Adrenal gland (tissue), 12 donors: ENCODE results near the gene PRKAR1A. TPM values are rescaled to one million over a fixed set of nuclear protein-coding genes. Genes with fewer than 3 reads are reported as not detected.

ENCODE experiments used
- DNase-seq, 7 donors: peaks; one replicate each; pipeline ENCODE4 v3.0.0-alpha.2; 2019 to 2020
- H3K27ac ChIP-seq, 5 donors: fragments of 200-600 bp; sonication (generic) in 4 of 5; 1 replicate in 3 of 5; 2 replicates in 2 of 5; pipeline versions ENCODE4 v1.5.1 to v1.8.0; 2016 to 2020; ENCODE audit warnings: mild to moderate bottlenecking in 1 of 5
- H3K27me3 ChIP-seq: fragments of 200-600 bp; 2 replicates; pipeline ENCODE4 v1.8.0; 2021
- H3K36me3 ChIP-seq, 2 donors: fragments of 200-600 bp; replicated peaks in 1 of 2; 1 replicate in 1 of 2; 2 replicates in 1 of 2; pipeline versions ENCODE4 v1.5.1 to v1.8.0; 2018 to 2022
- H3K4me1 ChIP-seq, 2 donors: fragments of 200-600 bp; replicated peaks in 1 of 2; 1 replicate in 1 of 2; 2 replicates in 1 of 2; pipeline versions ENCODE4 v1.5.1 to v1.8.0; 2018 to 2021
- H3K4me3 ChIP-seq, 4 donors: fragments of 200-600 bp; sonication (generic) in 3 of 4; one replicate each; pipeline ENCODE4 v1.5.1; 2016 to 2018
- H3K9me3 ChIP-seq, 3 donors: fragments of 200-600 bp; sonication (generic) in 1 of 3; replicated peaks in 1 of 3; 1 replicate in 2 of 3; 2 replicates in 1 of 3; pipeline versions ENCODE4 v1.5.1 to v1.8.0; 2016 to 2021
- CTCF ChIP-seq, 6 experiments: fragments of 450-650 bp in 4 of 6; fragments of 200-600 bp in 2 of 6; sonication (generic) in 1 of 6; IDR thresholded peaks; 1 replicate in 5 of 6; 2 replicates in 1 of 6; pipeline versions ENCODE4 v1.5.1 to v1.8.0; 2016 to 2021; ENCODE audit warnings: antibody characterized with exemption in 6 of 6, mild to moderate bottlenecking in 2 of 6, moderate library complexity in 1 of 6
- POLR2A ChIP-seq, 2 donors: fragments of 450-650 bp; IDR thresholded peaks; one replicate each; pipeline ENCODE4 v1.6.1; 2017; ENCODE audit warnings: antibody characterized with exemption in 2 of 2, mild to moderate bottlenecking in 2 of 2, moderate library complexity in 1 of 2
- WGBS, 4 donors: extraction: QIAGEN DNeasy Blood & Tissue Kit in 2 of 4; methylation state at CpG; one replicate each; pipeline versions ENCODE4 v1.1.5 to v1.1.7; 2013 to 2017; 5-methylcytosine and 5-hydroxymethylcytosine counted together
- intact Hi-C, 2 donors: fragments of 100-400 bp; cut with DNase I; formaldehyde crosslinking; loops; one replicate each; pipeline versions ENCODE4 v1.14.1 to v1.15.0; 2022 to 2023
- polyA plus RNA-seq, 3 donors: library from polyadenylated mRNA; stranded (reverse); fragments of 200-250 nt in 2 of 3; fragments of 350-450 nt in 1 of 3; fragmentation: Illumina TruSeq in 1 of 3; extraction: RNeasy Lipid Tissue Mini Kit (QIAGEN cat#74804) in 1 of 3; gene quantifications; one replicate each; pipeline ENCODE4 v1.2.3, GENCODE V29; 2013 to 2014
- total RNA-seq, 9 donors: library from RNA; depleted of rRNA in 4 of 9; stranded (reverse); fragments of >200 nt in 4 of 9; fragments of 120-200 nt in 1 of 9; fragmentation: NEBNext Ultra II Directional in 1 of 9; extraction: Animal tissue kit (Norgen Biotek cat#: 25700) in 1 of 9; gene quantifications; one replicate each; pipeline versions ENCODE4 v1.1.0 to v1.2.4, GENCODE V29; 2013 to 2023
- donor health status: healthy with polysubstance abuse.
- donor health status: Bipolar disorder and iron deficiency.
- donor health status: DM: yes; HTN: yes; CAD: no.
- donor health status: DM: no; HTN: no; CAD: no.
- donor health status: DM: no; HTN: no; CAD: no.
- donor health status: DM: yes; HTN: yes; CAD: no.

Gene PRKAR1A
- total and polyA plus RNA-seq, 12 donors = 56.3 to 585 (median 388) TPM

GRCh38 chr17:68596411-68596945 lies 84.2 kb downstream of the PRKAR1A start:
- Histone ChIP-seq H3K27me3 (peaks cover 18% of the 10 kb centered on the region), H3K4me3 (no peak overlapping the region), H3K36me3 (no peaks in the 10 kb centered on the region), H3K27ac (no peak overlapping the region), H3K9me3 (no peaks in the 10 kb centered on the region), H3K4me1 (peaks cover 5 to 22% of the 10 kb centered on the region in 2 donors)
- intact Hi-C loops = no loop called here
- DNase-seq = no peak
- WGBS, 4 donors = 84 to 89% (median 87%) methylated on average over 5 of the region's 5 CpGs
- TF ChIP-seq POLR2A (IDR thresholded peaks at IDR 0.05) (no peak), CTCF (IDR thresholded peaks at IDR 0.05) (no peak)

DNA sequence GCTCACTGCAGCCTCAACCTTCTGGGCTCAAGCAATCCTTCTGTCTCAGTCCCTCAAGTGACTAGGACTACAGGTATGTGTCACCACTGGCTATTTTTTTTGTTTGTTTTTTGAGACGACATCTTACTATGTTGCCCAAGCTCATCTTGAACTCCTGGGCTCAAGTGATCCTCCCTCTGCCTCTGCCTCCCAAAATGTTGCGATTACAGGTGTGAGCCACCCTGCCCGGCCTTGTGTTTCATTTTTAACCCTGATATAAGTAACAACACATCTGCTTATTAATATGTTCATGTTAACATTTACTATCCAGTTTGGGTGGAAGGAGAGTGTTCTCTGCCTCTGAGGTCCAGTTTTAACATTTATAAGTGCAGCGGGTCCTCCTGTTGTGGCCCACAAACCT lies 85.8 kb downstream of the PRKAR1A start:
- peaks cover 5 to 12% of the 10 kb centered on the region in 2 donors for H3K4me1 ChIP-seq
- no peak overlapping the region for H3K4me3 ChIP-seq
- intact Hi-C loops = no loop called here
- 90 to 93% (median 92%) methylated on average over 4 of the region's 4 CpGs for WGBS, 4 donors
- no peak for TF ChIP-seq CTCF (IDR thresholded peaks at IDR 0.05)
- TF ChIP-seq POLR2A (IDR thresholded peaks at IDR 0.05) = no peak
- no peaks in the 10 kb centered on the region for H3K36me3 ChIP-seq
- no peak overlapping the region for H3K27ac ChIP-seq
- no peak for DNase-seq
- H3K27me3 ChIP-seq = peaks cover 26% of the 10 kb centered on the region
- no peaks in the 10 kb centered on the region for H3K9me3 ChIP-seq

GRCh38 chr17:68598545-68598961 lies 86.3 kb downstream of the PRKAR1A start:
- 82 to 89% (median 87%) methylated on average over 4 of the region's 4 CpGs for WGBS, 4 donors
- H3K4me3 ChIP-seq = peak overlapping the region in 1 of 4 donors; percentile 48
- intact Hi-C loops = no loop called here
- H3K4me1 ChIP-seq = peaks cover 5 to 12% of the 10 kb centered on the region in 2 donors
- peak overlapping the region in 1 of 5 donors; percentile 77 for H3K27ac ChIP-seq
- no peak for TF ChIP-seq POLR2A (IDR thresholded peaks at IDR 0.05)
- no peak for TF ChIP-seq CTCF (IDR thresholded peaks at IDR 0.05)
- no peaks in the 10 kb centered on the region for H3K36me3 ChIP-seq
- H3K9me3 ChIP-seq = no peaks in the 10 kb centered on the region
- peaks cover 26% of the 10 kb centered on the region for H3K27me3 ChIP-seq
- DNase-seq = no peak

- Histone ChIP-seq H3K27me3 (peaks cover 26% of the 10 kb centered on the region), H3K27ac (peak overlapping the region in 2 of 5 donors; percentile 77 to 86), H3K4me1 (peaks cover 5 to 12% of the 10 kb centered on the region in 2 donors), H3K4me3 (peak overlapping the region in 1 of 4 donors; percentile 48), H3K36me3 (no peaks in the 10 kb centered on the region), H3K9me3 (no peaks in the 10 kb centered on the region)
- WGBS, 4 donors = 69 to 72% (median 70%) methylated on average over 4 of the region's 4 CpGs
- no peak for DNase-seq
- TF ChIP-seq POLR2A (IDR thresholded peaks at IDR 0.05) (no peak), CTCF (IDR thresholded peaks at IDR 0.05) (no peak)
- intact Hi-C loops = no loop called here
Observed at GRCh38 chr17:68599091-68599490, 86.9 kb downstream of the PRKAR1A start.
